Measurements from ENCODE around the gene GHR.

Gene GHR

DNA sequence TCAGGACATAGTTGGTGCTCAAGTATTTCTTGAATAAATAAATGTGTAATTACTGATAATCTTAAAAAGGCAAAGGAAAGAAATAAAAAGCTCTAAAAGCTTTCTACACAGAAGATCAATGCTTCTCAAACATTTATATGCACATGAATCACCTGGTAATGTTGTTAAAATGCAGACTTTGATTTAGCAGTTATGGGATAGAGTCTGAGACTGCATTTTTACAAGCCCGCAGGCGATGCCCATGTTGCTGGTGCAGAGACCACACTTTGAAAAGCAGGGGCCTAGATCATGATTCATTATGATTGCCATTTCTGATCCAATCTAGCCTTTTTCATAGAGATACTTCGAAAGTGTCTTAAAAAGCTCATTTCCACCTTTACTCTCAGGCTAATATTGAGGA is 329.9 kb downstream of the GHR start:
- no peak overlapping the region for H3K4me3 ChIP-seq (ENCODE audit: low read length, poor library complexity, severe bottlenecking)
- no peak overlapping the region for H2AFZ ChIP-seq (ENCODE audit: low read length)
- TF ChIP-seq, protein P1, sequence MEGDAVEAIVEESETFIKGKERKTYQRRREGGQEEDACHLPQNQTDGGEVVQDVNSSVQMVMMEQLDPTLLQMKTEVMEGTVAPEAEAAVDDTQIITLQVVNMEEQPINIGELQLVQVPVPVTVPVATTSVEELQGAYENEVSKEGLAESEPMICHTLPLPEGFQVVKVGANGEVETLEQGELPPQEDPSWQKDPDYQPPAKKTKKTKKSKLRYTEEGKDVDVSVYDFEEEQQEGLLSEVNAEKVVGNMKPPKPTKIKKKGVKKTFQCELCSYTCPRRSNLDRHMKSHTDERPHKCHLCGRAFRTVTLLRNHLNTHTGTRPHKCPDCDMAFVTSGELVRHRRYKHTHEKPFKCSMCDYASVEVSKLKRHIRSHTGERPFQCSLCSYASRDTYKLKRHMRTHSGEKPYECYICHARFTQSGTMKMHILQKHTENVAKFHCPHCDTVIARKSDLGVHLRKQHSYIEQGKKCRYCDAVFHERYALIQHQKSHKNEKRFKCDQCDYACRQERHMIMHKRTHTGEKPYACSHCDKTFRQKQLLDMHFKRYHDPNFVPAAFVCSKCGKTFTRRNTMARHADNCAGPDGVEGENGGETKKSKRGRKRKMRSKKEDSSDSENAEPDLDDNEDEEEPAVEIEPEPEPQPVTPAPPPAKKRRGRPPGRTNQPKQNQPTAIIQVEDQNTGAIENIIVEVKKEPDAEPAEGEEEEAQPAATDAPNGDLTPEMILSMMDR (conservative IDR thresholded peaks at IDR 0.05; ENCODE audit: low read length), result no peak
- TF ChIP-seq EZH2phosphoT487 (IDR thresholded peaks at IDR 0.05; ENCODE audit: borderline replicate concordance), result no peak
- H4K20me1 ChIP-seq (ENCODE audit: insufficient read depth, low read length, poor library complexity, severe bottlenecking), result no peaks in the 10 kb centered on the region
- no peaks in the 10 kb centered on the region for H3K9me2 ChIP-seq (replicated peaks; ENCODE audit: low read depth, low read length)
- no peaks in the 10 kb centered on the region for H3K36me3 ChIP-seq (ENCODE audit: insufficient read depth, low read length)
- H3K79me2 ChIP-seq (ENCODE audit: insufficient read depth, low read length), result no peaks in the 10 kb centered on the region
- no peaks in the 10 kb centered on the region for H3K27me3 ChIP-seq (ENCODE audit: insufficient read depth, low read length, poor library complexity, severe bottlenecking)
- peaks cover 12% of the 10 kb centered on the region for H3K4me1 ChIP-seq (ENCODE audit: insufficient read depth, low read length, poor library complexity, severe bottlenecking)
- no peaks in the 10 kb centered on the region for H3F3A ChIP-seq (ENCODE audit: low read depth)
- no peak overlapping the region for H3K4me2 ChIP-seq (ENCODE audit: low read depth, low read length, poor library complexity, severe bottlenecking)
- H3K9ac ChIP-seq (ENCODE audit: low read depth, low read length, poor library complexity, severe bottlenecking), result no peak overlapping the region
- no peaks in the 10 kb centered on the region for H3K9me3 ChIP-seq (ENCODE audit: insufficient read depth, low read depth, low read length)

DNA sequence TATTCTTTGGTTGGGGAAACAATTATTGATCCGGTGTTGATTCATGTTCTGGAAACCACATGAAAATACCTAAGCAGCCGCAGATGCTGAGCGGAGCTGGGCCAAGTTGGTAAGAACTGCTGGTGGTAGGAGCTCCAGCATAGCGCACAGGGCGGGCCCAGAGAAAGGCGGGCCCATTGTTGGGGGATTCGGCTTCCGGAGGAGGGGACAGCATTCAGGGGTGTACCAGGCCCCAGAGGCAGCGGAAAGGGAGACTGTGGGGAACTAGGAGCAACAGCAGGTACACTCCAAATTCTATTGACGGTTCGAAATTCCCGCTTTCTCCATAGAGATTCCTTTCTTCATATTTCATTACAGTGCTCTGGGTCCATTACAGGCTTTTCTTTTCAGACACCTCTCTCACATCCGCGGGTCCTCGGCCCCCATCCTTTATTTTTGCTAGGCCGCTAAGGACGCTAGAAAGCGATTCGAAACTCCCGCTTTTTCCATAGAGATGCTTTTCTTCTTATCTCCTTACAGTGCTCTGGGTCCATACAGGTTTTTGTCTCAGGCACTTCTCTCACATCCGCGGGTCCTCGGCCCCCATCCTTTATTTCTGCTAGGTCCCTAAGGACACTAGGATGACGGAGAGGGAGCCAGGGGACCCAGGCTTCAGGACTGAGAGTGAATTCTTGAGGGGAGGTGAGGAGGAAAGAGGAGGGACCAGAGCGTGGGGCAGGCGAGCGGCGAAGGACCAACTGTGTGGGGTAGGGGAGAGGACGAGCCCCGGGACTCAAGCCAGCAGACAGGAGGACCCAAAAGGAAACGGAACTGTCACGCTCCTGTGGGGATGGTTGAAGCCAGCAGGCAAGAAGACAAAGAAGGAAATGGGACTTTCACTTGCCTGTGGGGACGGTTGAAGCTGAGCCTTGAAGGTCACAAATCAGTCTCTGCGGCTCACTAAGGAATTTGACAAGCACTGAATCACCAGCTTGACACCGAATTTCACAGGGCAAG is 333.7 kb downstream of the GHR start, which contains the start of gene CCDC152:
CCDC152 (plus strand) TSS at position 213 of the 996 bp plus-strand sequence. CDS start 2,304 bp downstream, outside the sequence.
- no peaks in the 10 kb centered on the region for H3K4me1 ChIP-seq (ENCODE audit: insufficient read depth, low read length, poor library complexity, severe bottlenecking)
- H3K9me3 ChIP-seq (ENCODE audit: insufficient read depth, low read depth, low read length), result no peaks in the 10 kb centered on the region
- TF ChIP-seq EZH2phosphoT487 (IDR thresholded peaks at IDR 0.05; ENCODE audit: borderline replicate concordance), result no peak
- TF ChIP-seq, protein P1 (conservative IDR thresholded peaks at IDR 0.05; ENCODE audit: low read length), result no peak
- no peaks in the 10 kb centered on the region for H3F3A ChIP-seq (ENCODE audit: low read depth)
- H4K20me1 ChIP-seq (ENCODE audit: insufficient read depth, low read length, poor library complexity, severe bottlenecking), result no peaks in the 10 kb centered on the region
- no peak within 1 kb of the TSS for H3K9ac ChIP-seq (ENCODE audit: low read depth, low read length, poor library complexity, severe bottlenecking)
- H3K27me3 ChIP-seq (ENCODE audit: insufficient read depth, low read length, poor library complexity, severe bottlenecking), result no peaks in the 10 kb centered on the region
- H3K36me3 ChIP-seq (ENCODE audit: insufficient read depth, low read length), result no peaks in the 10 kb centered on the region
- H3K4me3 ChIP-seq (ENCODE audit: low read length, poor library complexity, severe bottlenecking), result no peak within 1 kb of the TSS
- no peak within 1 kb of the TSS for H2AFZ ChIP-seq (ENCODE audit: low read length)
- H3K4me2 ChIP-seq (ENCODE audit: low read depth, low read length, poor library complexity, severe bottlenecking), result no peak within 1 kb of the TSS
- H3K79me2 ChIP-seq (ENCODE audit: insufficient read depth, low read length), result no peaks in the 10 kb centered on the region
- no peaks in the 10 kb centered on the region for H3K9me2 ChIP-seq (replicated peaks; ENCODE audit: low read depth, low read length)

DNA sequence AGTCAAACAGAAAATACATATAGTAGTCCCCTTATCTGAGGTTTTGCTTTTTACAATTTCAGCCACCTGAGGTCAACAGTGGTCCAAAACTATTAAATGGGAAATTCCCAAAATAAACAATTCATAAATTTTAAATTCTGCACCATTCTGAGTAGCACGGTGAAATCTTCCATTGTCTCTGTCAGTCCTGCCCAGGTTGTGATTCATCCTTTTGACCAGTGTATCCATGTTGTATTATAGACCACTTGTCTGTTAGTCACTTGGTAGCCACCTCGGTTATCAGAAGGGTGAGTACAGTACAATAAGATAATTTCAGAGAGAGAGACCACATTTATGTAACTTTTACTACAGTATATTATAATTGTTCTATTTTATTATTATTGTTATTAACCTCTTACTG is 336.2 kb downstream of the GHR start:
- no peaks in the 10 kb centered on the region for H3K9me2 ChIP-seq (replicated peaks; ENCODE audit: low read depth, low read length)
- no peak overlapping the region for H3K4me2 ChIP-seq (ENCODE audit: low read depth, low read length, poor library complexity, severe bottlenecking)
- H3K79me2 ChIP-seq (ENCODE audit: insufficient read depth, low read length), result no peaks in the 10 kb centered on the region
- no peaks in the 10 kb centered on the region for H3K4me1 ChIP-seq (ENCODE audit: insufficient read depth, low read length, poor library complexity, severe bottlenecking)
- TF ChIP-seq, protein P1 (conservative IDR thresholded peaks at IDR 0.05; ENCODE audit: low read length), result no peak
- no peak for TF ChIP-seq EZH2phosphoT487 (IDR thresholded peaks at IDR 0.05; ENCODE audit: borderline replicate concordance)
- H3F3A ChIP-seq (ENCODE audit: low read depth), result no peaks in the 10 kb centered on the region
- H3K9ac ChIP-seq (ENCODE audit: low read depth, low read length, poor library complexity, severe bottlenecking), result no peak overlapping the region
- H3K4me3 ChIP-seq (ENCODE audit: low read length, poor library complexity, severe bottlenecking), result no peak overlapping the region
- no peaks in the 10 kb centered on the region for H3K27me3 ChIP-seq (ENCODE audit: insufficient read depth, low read length, poor library complexity, severe bottlenecking)
- H3K9me3 ChIP-seq (ENCODE audit: insufficient read depth, low read depth, low read length), result no peaks in the 10 kb centered on the region
- H4K20me1 ChIP-seq (ENCODE audit: insufficient read depth, low read length, poor library complexity, severe bottlenecking), result no peaks in the 10 kb centered on the region
- no peak overlapping the region for H2AFZ ChIP-seq (ENCODE audit: low read length)
- no peaks in the 10 kb centered on the region for H3K36me3 ChIP-seq (ENCODE audit: insufficient read depth, low read length)

Data from Loucy (cell line).